ENCODE data around the gene SRPK1.

SRPK1 gene

DNA sequence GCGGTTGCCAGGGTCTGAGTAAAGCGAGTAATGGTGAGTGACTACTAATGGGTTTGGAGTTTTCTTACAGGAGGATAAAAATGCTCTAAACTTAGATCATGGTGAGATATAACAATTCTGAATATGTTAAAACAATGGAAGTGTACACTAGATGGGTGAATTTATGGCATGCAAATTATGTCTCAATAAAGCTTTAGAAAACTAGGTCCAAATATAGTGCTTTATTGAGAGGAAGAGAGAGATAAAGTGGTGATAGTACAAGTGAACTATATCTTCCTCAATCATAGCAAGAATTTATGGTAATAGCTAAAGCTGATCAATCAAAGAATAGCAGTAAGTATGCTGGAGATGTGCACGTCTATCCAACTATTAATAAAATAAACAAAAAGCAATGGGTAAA lies 23.9 kb downstream of the SRPK1 start:
- DNase-seq = no peak

GRCh38 chr6:35896228-35896627 lies 24.7 kb downstream of the SRPK1 start:
- DNase-seq = no peak

- no peak for DNase-seq
Observed at GRCh38 chr6:35895560-35895959, 25.3 kb downstream of the SRPK1 start.

DNA sequence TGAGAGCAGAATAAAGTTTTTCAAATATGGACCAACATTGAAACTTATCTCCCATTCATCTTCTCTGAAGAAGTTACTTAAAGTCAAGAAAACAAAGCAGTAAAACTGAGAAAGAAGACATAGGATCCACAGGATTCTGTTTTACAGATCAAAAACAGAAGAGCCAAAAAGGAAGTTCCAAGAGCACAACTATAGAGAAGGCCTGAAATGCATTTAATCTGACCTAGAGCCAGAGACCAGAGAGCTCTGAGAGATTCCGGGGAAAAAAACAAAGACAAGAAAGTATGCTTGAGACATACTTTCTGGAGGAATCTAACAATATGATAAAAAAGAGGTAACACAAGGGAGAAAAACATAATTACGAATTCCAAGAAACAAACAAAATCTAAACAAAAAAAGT lies 26.1 kb downstream of the SRPK1 start:
- no peak for DNase-seq

DNA sequence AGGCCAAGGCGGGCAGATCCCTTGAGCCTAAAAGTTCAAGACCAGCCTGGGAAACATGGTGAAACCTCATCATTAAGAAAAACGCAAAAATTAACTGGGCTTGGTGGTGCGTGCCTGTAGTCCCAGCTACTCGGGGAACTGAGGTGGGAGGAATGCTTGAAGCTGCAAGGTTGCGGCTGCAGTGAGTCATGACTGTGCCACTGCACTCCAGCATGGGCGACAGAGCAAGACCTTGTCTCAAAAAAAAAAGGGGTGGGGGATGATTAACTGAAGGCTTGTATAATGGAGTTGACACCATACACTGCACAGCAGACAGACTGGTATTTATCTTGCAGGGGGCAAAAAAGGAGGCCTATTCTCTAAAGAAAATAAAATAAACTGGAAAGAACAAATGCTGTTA lies 27.7 kb downstream of the SRPK1 start:
- DNase-seq = no peak

- DNase-seq = no peak
Observed at GRCh38 chr6:35892482-35892881, 28.4 kb downstream of the SRPK1 start.

DNA sequence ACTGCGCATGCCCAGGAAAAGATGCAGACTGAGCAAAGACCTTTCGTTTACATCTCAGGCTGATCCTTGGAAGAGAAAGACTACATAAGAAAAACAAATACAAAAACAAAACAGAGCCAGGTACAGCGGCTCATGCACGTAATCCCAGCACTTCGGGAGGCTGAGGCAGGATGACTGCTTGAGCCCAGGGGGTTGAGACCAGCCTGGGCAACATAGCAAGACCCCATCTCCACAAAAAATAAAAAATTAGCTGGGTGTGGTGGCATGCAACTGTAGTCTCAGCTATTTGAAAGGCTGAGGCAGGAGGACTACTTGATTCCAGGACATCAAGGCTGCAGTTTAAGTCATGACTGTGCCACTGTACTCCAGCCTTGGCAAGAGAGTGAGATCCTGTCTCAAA lies 41.7 kb downstream of the SRPK1 start:
- no peak for DNase-seq

DNA sequence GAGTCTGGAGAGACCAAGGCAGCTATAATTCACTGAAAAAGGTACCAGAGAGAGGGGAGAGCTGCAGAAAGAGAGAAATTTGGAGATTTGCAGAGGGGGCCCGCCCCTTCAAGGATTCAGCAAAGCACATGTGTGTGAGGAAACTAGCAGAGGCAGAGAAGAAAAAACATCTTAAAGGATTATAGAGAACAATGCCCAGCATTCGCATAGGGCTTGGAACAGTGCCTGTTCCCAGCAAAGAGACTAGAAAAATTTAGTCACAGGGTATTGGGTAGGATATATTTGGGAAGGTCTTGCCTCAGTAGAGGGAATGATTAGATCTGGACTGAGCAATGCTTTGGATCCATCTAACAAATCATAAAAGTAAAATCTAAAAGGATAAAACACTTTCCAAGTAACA lies 44.0 kb downstream of the SRPK1 start:
- no peak for DNase-seq

DNA sequence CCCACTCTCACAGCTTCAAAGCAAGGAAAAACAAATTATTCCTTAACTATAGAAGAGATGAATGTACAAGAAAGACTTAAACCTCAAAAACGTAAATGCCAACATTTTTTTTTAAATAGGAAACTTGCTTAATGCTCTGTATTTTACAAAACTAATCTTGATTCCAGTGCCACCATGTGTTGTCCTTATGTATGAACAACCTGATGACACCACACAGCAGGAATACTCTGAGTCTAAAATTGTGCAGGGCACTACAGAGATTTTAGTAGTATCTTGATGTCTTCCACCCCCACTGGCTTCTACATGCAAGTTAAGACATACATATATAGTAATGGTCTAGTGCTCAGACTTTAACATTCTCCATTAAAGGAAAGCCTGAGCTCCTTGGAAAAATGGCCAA lies 46.2 kb downstream of the SRPK1 start:
- no peak for DNase-seq

DNA sequence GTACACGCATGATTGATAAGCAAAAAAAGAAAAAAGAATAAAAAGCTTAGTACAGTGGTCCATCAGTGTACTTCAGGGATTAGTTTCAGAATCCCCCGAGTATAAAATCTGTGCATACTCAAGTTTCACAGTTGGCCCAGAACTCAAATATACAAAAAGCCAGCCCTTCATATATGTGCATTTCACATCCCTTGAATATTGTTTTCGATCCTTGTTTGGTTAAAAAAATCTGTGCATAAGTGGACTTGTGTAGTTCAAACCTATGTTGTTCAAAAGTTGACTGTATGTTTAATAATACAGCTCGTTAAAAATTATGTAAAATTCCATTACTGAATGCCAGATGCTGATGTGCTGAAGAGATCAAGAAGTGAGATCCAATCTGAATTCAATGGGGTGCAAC lies 61.5 kb downstream of the SRPK1 start:
- no peak for DNase-seq

DNA sequence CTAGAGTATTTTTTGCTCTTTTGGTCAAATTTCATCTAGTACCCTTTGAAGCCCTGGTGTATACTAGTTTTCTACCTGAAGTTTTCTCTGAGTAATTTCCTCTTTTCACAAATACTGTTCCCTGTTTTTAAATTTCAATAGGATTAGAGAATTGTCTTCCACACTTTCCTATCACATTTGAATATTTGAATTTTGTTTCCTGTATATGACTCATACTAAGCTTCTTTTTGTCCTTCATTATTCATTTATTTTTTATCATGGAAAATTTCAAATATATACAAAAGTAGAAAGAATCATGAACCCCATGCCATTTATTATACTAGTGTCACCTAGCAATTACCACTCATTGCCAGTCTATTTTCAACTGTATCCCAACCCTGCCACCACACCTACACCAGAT lies 63.0 kb downstream of the SRPK1 start:
- no peak for DNase-seq

GRCh38 chr6:35856250-35856649 lies 64.6 kb downstream of the SRPK1 start:
- no peak for DNase-seq

- no peak for DNase-seq
Observed at GRCh38 chr6:35852994-35853393, 67.9 kb downstream of the SRPK1 start.

- DNase-seq = no peak
Observed at GRCh38 chr6:35850208-35850607, 70.7 kb downstream of the SRPK1 start.

- no peak for DNase-seq
Observed at GRCh38 chr6:35844290-35844689, 76.6 kb downstream of the SRPK1 start.

- DNase-seq = no peak
Observed at GRCh38 chr6:35842381-35842780, 78.5 kb downstream of the SRPK1 start.

GRCh38 chr6:35839019-35839418 lies 81.9 kb downstream of the SRPK1 start:
- no peak for DNase-seq

GRCh38 chr6:35833536-35833935 lies 87.4 kb downstream of the SRPK1 start:
- DNase-seq = no peak

- no peak for DNase-seq
Observed at GRCh38 chr6:35831257-35832007, 89.5 kb downstream of the SRPK1 start.

DNA sequence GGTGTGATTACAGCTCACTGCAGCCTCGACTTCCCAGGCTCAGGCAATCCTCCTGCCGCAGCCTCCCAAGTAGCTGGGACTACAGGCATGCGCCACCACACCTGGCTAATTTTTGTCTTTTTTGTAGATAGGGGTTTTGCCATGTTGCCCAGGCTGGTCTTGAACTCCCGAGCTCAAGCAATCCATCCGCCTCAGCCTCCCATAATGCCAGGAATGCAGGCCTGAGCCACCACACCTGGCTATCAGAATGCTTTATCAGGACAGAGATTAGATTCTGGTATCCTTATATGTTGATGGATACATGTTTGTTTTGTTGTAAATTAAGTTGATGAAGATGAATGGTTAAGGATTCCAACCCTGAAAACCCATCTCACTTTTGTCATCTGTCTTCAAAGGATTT lies 91.6 kb downstream of the SRPK1 start:
- DNase-seq = no peak

DNA sequence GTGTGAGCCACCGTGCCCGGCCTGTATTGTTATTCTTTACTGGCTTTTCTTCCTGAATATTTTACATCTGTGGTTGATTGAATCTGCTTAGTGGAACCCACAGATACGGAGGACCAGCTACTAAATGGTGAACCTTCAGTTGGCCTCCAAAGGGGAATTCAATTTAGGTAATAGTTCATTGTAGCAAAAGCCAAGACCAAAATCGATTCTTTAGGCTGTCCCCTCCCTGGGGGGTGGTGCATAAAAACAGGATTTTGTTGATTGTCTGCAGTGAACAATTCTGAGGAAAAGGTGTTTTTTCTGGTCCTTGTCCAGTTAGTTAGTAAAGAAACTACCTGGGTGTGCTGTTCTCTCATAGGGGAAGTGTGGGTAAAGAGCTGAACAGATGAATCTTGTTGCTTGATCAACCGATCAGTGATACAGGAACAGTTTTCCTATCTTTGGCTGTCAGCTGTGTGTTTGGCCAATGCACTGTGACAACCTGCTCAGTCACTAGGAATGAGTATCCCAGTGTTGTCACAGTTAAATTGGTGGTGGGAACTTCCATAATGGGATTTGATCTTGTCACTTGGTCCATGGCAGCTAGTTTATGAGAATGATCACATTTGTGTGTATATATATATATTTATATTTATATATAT lies 96.2 kb downstream of the SRPK1 start:
- DNase-seq = no peak

GRCh38 chr6:35823601-35824000 lies 97.3 kb downstream of the SRPK1 start:
- no peak for DNase-seq

- DNase-seq = no peak
Observed at GRCh38 chr6:35817515-35817914, 103.4 kb downstream of the SRPK1 start.

DNA sequence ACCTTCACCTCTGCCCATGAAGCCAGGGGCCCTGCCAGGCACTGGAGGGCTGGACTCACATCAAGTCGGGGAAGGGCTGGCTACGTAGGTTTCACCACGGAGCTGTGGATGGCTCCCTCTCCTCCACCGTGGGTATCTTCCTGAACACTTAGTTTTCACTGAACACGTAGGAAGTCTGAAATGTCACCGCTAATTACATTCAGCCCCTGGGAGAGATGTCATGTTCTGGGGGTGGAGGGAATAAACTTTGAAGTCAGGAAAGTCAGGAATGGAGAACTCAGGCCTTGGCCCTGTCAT lies 109.3 kb downstream of the SRPK1 start:
- DNase-seq = no peak

All from NCI-H187 treated with DMSO at 0.1 percent for 48 hours (cell line).